Nephron progenitor cell (in vitro differentiated cells): ENCODE results near the gene CAMK1D.

Source experiments
- DNase-seq: peaks from one replicate; pipeline ENCODE4 v3.0.0; 2021
- H3K27ac Mint-ChIP-seq: 2 replicates; pipeline ENCODE4 v1.8.0; 2021; ENCODE audit warnings: mild to moderate bottlenecking, moderate library complexity, mixed read lengths
- H3K27me3 Mint-ChIP-seq: 2 replicates; pipeline ENCODE4 v1.8.0; 2021; ENCODE audit warnings: mild to moderate bottlenecking, low read depth, mixed read lengths; ENCODE audit not compliant: poor library complexity
- H3K36me3 Mint-ChIP-seq: 2 replicates; pipeline ENCODE4 v1.8.0; 2021; ENCODE audit warnings: low read depth, mixed read lengths
- H3K4me1 Mint-ChIP-seq: 2 replicates; pipeline ENCODE4 v1.8.0; 2021; ENCODE audit warnings: mixed read lengths
- H3K4me3 Mint-ChIP-seq: 2 replicates; pipeline ENCODE4 v1.8.0; 2021; ENCODE audit warnings: mild to moderate bottlenecking, moderate library complexity, mixed read lengths
- H3K9me3 Mint-ChIP-seq: 2 replicates; pipeline ENCODE4 v1.8.0; 2021; ENCODE audit warnings: mild to moderate bottlenecking, moderate library complexity, mixed read lengths
- TF ChIP-seq, protein P1 (sequence below): fragments of 200-600 bp; sonication (generic); IDR thresholded peaks from 2 replicates; pipeline ENCODE4 v1.5.0; 2021; ENCODE audit warnings: antibody characterized with exemption

The CAMK1D gene

DNA sequence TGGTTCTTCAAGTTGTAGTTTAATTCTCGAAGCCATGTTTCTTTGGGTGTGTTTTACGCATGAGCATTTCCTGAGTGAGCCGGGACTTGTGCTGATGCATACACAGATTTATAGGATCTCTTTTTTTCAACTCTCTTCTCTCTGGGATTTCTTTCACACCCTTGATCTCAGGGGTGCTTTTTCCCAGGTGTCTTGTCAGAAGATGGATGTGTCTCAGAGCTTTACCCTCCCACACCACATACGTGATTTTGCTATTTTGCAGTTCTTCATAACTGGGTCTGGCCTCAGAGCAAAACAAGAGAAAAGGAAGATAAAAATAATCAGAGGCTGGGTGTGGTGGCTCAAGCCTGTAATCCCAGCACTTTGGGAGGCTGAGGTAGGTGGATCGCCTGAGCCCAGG lies 177.0 kb downstream of the CAMK1D start:
- no peak for DNase-seq
- Mint-ChIP-seq H3K4me3 (no peak overlapping the region), H3K27me3 (peaks cover 3% of the 10 kb centered on the region), H3K27ac (peak overlapping the region; percentile 61), H3K9me3 (peaks cover 42% of the 10 kb centered on the region), H3K4me1 (no peaks in the 10 kb centered on the region), H3K36me3 (peaks cover 13% of the 10 kb centered on the region)
- TF ChIP-seq, protein P1, sequence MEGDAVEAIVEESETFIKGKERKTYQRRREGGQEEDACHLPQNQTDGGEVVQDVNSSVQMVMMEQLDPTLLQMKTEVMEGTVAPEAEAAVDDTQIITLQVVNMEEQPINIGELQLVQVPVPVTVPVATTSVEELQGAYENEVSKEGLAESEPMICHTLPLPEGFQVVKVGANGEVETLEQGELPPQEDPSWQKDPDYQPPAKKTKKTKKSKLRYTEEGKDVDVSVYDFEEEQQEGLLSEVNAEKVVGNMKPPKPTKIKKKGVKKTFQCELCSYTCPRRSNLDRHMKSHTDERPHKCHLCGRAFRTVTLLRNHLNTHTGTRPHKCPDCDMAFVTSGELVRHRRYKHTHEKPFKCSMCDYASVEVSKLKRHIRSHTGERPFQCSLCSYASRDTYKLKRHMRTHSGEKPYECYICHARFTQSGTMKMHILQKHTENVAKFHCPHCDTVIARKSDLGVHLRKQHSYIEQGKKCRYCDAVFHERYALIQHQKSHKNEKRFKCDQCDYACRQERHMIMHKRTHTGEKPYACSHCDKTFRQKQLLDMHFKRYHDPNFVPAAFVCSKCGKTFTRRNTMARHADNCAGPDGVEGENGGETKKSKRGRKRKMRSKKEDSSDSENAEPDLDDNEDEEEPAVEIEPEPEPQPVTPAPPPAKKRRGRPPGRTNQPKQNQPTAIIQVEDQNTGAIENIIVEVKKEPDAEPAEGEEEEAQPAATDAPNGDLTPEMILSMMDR = no peak

DNA sequence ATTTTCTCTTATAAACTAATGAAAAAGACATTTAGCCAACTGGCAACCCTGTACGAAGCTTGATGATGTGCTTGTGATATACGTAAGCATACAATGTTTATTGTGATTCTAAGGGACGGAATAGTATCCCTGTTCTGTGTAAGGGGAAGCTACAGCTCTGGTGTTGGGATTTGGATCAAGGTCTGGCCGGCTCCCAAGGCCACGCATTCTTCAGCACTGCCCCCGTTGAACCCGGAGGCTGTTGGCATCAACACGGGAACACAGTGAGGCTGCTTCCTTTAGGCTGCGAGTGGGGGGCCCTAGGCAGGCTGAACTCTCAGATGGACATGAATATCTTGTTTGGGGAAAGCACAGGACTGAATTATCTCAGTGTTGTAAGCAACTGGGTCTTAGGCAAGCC lies 180.6 kb downstream of the CAMK1D start:
- Mint-ChIP-seq H3K9me3 (peaks cover 21% of the 10 kb centered on the region), H3K27ac (no peak overlapping the region), H3K4me3 (no peak overlapping the region), H3K4me1 (no peaks in the 10 kb centered on the region), H3K27me3 (peaks cover 7% of the 10 kb centered on the region), H3K36me3 (peaks cover 4% of the 10 kb centered on the region)
- TF ChIP-seq, protein P1 = no peak
- DNase-seq = no peak

DNA sequence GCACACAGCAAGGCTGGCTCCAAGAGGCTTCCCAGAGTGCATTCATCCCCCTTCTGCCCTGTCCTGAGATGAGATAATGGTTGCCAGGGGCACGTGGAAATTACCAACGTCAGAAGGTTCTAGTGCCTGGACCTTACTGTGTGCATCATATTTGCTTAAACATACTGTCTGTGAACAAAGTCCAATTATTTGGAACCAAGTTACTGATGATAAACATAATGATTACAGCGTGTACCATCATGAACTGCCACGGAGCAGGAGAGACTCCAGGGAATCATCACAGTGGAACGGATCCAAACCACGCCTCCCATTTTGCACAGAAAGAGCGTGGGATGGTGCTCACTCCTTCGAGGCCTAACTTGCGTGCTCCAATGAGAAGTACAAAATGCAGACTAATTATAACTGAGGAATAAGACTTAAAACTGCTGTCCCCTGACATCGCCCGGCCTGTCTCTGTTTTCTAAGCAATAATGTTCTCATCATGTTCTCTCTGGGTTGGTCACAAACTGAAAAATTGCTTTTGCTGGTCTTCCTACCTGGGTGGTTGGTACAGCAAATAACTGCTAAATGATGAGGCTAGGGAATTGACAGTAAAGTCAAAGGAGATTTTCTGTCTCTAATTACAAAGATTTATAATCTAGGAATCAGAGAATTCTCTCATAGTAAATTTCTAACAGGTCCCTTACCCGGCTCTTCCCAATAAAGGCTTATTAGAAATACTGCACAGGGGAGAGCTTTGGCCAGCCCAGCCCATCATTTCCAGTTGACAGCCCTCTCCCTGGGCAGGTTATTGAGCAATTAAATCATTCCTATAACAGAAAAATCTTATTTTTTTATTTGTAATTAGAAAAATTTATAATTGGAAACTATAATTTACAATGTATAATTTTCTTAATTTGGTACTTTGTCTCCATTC lies 182.2 kb downstream of the CAMK1D start:
- peaks cover 8% of the 10 kb centered on the region for H3K9me3 Mint-ChIP-seq
- no peak for DNase-seq
- TF ChIP-seq, protein P1 = no peak
- H3K27ac Mint-ChIP-seq = no peak overlapping the region
- H3K4me1 Mint-ChIP-seq = no peaks in the 10 kb centered on the region
- no peak overlapping the region for H3K4me3 Mint-ChIP-seq
- H3K36me3 Mint-ChIP-seq = no peaks in the 10 kb centered on the region
- peaks cover 7% of the 10 kb centered on the region for H3K27me3 Mint-ChIP-seq

DNA sequence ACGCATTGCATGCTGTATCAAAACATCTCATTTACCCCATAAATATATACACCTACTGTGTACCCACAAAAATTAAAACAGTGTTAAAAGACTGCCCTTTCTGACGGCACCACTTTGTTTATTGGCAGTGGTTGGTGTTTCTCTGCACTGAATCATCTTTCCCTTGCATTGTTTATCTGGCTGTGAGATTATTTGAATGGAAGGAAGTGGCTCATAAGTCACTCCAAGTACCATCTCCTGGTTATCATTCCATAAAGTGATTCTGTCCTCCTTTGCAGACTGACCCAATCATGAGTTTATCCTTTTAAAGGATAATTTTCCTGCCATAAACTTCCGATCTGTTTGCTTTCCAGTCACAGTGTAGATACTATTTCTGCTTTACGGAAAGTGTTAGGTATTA lies 183.8 kb downstream of the CAMK1D start:
- H3K4me1 Mint-ChIP-seq = no peaks in the 10 kb centered on the region
- DNase-seq = no peak
- no peak overlapping the region for H3K4me3 Mint-ChIP-seq
- peaks cover 8% of the 10 kb centered on the region for H3K9me3 Mint-ChIP-seq
- TF ChIP-seq, protein P1 = no peak
- H3K36me3 Mint-ChIP-seq = no peaks in the 10 kb centered on the region
- peaks cover 7% of the 10 kb centered on the region for H3K27me3 Mint-ChIP-seq
- no peak overlapping the region for H3K27ac Mint-ChIP-seq

DNA sequence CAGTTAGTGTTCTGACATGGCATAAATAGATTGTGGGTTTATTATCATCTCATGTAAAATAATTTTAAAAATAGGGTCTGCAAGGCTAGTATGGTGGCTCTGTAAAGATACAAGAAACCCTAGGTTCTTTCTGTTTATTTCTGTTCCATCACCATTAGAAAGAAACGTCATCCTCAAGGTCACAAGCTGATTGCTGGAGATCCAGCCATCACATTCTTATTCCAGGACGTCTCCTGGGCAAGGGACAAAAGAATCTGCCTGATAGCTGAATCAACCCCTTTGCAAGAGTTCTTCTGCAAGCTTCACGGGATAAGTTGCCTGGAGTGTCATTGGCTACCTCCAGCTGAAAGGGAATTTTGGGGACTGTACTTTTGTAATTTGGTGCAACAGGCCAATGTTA lies 184.4 kb downstream of the CAMK1D start:
- no peaks in the 10 kb centered on the region for H3K4me1 Mint-ChIP-seq
- H3K9me3 Mint-ChIP-seq = peaks cover 8% of the 10 kb centered on the region
- H3K36me3 Mint-ChIP-seq = no peaks in the 10 kb centered on the region
- no peak for DNase-seq
- H3K4me3 Mint-ChIP-seq = no peak overlapping the region
- peaks cover 7% of the 10 kb centered on the region for H3K27me3 Mint-ChIP-seq
- TF ChIP-seq, protein P1 = no peak
- H3K27ac Mint-ChIP-seq = no peak overlapping the region

DNA sequence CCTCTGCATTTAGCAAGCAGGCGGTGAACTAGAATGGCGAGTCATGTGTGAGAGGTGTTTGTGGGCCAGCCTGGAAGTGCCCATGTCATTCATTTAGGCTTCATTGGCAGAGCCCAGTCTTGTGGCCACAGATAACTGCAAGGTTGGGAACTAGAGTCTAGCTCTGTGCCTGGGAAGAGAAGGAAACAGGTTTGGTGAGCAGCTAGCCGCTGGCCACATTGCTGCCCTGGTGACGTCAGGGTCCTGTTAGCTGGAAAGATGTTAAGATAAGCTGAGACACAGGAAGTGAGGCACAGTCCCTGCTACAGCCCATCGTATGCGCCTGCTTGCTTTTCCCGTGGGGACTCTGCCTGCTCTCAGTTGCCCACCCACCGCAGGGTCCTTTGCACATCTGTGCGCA lies 185.5 kb downstream of the CAMK1D start:
- H3K36me3 Mint-ChIP-seq = no peaks in the 10 kb centered on the region
- TF ChIP-seq, protein P1 = no peak
- peak overlapping the region; percentile 76 for H3K27ac Mint-ChIP-seq
- peaks cover 7% of the 10 kb centered on the region for H3K27me3 Mint-ChIP-seq
- peaks cover 4% of the 10 kb centered on the region for H3K4me1 Mint-ChIP-seq
- no peak overlapping the region for H3K4me3 Mint-ChIP-seq
- peaks cover 8% of the 10 kb centered on the region for H3K9me3 Mint-ChIP-seq
- no peak for DNase-seq
